Stimulated activated CD8-positive, alpha-beta memory T cell treated with anti-CD3 and anti-CD28 coated beads, Interleukin-15, amount 100 ng/mL, for 1 hour (primary cell): Measurements from ENCODE around the gene IGHMBP2.

ENCODE experiments used
- DNase-seq: peaks from one replicate; pipeline ENCODE4 v3.0.0-alpha.2; 2020; ENCODE audit warnings: low read depth

Gene IGHMBP2

GRCh38 chr11:68987211-68987610 is 83.5 kb downstream of the IGHMBP2 start:
- no peak for DNase-seq

DNA sequence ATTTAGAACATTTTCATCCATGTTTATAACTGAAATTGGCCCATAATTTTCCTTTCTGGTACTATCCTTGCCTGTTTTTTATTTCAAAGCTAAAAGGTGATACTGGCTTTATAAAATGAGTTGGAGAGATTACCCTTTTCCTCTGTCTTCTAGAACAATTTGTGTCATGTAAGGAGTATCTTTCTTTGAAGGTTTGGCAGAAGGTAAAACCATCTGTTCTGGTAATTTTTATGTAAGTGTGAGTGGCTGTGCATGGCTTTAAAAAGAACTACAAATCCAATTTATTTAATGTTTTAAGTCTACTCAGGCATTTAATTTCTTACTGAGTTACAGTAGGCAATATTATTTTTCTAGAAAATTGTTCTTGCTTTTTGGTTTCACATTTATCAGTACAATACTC is 84.8 kb downstream of the IGHMBP2 start:
- no peak for DNase-seq
